C1 segment of cervical spinal cord (tissue), 14 donors: ENCODE measurements around the gene IGFBP6.
A peak's percentile ranks its signal among the peaks of the same experiment; 100 is the strongest.
"Not testable (repeated sequence)": the region's sequence is repeated elsewhere in the genome, so short reads cannot be mapped to it uniquely, and the experiment has no call there.

Experiments used
- DNase-seq, 14 donors: peaks; one replicate each; lab custom pipeline; 2025; lab: John Stamatoyannopoulos, UW

The IGFBP6 gene

DNA sequence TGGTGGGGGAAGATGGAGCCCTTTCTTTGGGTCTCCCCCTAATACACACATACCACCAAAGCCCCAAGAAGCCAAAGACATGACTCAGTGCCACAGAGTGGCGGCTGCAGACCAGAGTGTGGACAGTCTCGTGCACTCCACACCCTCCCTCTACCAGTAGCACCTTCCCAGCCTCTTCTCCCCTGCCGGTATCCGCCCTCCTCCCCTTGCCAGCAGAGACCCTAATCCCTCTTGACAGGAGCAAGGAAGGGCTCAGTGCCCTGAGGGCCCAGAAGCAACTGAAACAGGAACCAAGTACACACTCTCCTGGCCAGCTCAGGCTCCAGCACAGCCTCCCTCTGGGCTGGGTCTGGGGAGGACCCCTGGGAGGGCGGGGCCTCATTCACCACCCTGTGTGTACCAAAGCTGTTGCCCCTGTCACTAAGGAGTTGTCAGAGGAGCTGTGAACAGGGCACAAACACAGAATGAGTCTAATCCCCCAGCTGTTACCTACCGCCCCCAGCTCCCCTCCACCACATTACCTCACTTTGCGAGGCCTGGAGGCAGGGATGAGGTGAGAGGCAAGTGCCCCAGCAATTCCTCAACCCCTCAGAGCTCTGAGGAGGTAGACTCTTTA lies 26.5 kb upstream of the IGFBP6 start:
- no peak for DNase-seq

DNA sequence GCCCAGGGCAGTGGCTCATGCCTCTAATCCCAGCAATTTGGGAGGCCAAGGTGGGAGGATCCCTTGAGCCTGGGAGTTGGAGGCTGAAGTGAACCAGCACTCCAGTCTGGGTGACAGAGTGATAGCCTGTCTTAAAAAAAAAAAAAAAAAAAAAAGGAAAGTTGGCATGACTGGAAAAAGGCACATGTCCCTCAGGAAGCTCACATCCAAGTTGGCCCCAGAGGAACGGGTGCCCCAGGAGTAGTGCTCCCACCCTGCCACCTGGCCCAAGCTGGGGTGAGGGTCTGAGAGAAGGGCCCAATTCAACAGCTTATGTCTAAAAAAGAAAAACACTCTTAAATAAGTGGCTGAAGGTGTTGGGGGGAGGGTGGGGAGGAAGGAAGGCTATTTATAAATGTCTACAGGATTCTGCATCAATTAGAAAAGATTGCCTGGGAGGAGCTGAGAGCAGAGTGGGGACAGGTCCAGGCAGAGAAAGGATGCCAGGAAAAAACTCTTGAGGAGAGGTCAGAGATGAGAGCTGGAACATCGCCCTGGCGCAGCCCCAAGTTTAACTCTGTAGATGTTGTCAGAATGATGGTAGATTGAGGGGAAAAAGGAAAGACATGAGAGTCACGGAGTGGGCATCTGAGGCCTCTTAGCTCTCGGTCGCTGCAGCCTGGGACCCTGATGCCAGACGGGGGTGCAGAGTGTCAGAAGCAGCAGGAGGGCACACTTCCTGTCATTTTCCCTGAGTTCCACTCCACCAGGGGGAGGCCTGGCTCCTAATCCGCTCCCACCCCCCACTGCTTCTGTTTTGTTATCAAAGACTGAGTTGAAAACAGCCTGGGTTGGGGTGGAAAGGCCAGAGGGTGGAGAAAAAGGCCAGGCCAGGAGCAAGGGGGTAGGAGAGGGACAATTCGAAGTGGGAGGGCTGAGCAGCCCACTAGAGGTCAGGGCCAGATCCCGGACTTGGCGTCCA lies 25.6 kb upstream of the IGFBP6 start:
- peak in 1 of 14 donors; percentile 14 for DNase-seq

DNA sequence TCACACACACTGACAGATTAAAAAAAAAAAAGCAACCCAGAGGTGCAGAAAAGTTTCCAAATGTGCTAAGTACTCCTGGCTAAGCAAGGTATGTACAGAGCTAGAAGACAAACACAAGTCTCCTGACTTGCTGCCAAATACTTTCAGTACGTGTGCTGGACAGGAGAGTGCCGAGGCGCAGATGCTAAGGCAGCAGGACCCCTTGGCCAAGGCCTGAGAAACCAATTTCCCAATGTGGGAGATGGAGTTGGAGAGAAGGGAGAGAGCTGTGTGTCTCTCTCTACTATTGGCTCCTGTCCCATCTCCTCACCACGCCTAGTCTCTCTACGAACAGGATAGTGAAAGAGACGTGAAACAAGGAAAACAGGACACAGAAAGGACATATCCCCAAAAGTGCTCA lies 23.6 kb upstream of the IGFBP6 start:
- DNase-seq = no peak

DNA sequence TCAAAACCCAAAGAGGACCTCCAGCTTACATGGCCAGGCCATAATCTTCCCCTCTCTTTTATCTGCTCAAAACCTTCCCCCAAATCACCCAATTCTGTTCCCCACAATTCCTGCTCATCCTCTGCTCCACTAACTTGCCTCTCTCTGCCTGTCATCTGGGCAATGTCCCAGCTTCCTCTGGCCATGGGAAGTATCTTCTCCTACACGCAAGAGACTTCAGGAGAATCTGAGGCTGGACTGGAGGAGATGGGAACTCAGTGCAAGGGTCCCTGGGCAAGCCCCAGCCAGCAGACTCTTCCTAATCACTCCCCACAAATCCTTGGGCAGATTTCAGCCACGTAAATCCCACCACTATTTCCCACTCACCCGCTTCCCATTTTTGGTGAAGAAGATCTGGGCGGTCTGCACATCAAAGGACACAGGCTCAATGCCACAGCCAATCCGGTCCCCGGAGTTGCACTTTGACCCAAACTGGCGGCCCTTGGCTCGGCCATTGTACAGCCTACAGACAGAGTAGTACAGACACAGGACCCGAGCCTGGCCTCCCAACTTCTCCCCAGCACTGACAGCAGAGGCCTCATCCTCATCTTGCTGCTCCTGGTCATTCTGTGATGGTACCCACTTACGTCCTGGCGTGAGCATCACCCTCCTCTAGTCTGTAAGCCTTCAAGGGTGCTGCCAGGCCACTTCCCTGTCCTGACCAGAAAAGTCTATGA lies 23.0 kb upstream of the IGFBP6 start:
- no peak for DNase-seq

DNA sequence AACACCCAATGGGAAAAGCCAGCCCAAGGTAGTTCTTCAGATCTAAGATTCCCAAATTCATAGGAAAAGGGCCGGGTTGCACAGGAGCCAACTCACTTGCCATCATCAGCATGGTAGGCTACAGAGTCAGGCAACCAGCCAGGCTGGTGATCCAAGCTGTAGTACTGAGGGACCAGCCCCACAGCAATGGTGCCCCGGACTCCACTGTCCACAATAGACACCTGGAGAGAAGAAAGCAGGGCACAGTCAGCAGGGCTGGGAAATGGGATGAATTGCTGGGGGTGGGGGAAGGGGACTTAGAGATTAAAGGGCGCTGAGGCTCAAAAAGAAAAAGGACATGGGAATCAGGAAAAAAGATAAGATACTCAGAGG lies 22.5 kb upstream of the IGFBP6 start:
- DNase-seq = no peak

DNA sequence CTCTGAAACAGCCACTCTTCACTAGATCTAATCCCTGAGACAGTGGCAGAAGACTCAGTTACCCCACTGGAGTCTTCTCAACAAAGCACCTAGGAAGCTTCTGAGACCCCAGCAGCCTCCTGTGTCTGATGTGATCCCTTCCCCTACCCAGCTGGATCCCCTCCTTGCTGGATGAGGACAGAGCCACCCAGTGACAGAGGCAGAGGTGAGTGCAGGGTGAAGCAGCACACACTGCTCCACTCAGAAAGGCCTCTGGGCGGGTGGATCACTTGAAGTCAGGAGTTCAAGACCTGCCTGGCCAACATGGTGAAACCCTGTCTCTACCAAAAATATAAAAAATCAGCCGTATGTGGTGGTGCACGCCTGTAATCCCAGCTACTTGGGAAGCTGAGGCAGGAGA lies 21.0 kb upstream of the IGFBP6 start:
- no peak for DNase-seq

DNA sequence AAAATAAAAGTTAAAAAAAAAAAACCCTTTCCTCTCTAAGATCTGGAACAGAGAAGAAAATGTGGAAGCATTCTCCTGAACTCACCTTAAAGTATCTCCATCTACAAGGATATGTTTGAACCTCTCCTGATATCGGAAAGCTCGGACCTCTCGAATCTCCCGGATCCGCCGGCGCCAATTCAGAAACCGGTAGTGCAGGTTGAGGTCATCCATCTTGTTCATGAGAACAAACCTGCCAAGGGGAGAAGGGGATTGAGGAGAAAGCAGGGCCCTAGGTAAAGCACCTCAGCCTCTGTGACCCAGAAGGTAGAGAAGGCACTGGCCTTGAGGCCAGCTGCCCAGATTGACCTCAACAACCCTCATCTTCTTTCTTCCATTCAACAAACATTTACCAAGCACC lies 20.4 kb upstream of the IGFBP6 start:
- DNase-seq = no peak

DNA sequence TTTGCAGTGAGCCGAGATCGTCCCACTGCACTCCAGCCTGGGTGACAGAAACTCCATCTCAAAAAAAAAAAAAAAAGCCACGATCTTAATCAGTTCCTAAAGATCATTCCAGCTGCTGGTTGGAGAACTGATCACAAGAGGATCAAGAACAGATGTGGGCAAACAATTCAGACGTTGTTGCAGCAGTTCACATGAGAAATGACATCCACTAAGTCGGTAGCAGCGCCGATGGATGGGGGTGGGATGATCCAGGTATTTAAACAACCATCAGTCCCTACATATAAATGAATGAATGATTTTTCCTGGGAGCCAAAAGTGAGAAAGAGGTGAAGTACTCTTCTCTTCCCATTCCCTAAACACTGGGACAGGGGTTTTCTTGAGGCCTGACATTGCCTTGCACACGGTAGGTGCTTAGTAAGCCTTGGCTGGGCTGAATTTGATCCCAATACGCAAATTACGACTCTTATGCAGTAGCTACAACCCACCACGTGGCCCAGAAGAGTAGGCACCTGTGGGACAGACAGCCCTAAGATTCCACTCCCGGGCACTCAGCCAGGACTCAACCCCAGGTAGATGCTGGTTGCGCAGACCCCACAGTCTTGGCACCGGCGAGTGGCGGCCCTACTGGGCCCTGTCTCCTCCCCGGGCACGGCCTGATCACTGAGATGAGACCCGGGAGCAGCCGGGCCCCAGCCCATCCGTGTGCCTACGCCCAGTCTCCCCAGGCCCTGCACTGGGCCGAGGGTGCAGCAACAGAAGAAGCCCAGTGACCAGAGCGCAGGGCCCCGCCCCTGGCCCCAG lies 18.8 kb upstream of the IGFBP6 start:
- DNase-seq = no peak

DNA sequence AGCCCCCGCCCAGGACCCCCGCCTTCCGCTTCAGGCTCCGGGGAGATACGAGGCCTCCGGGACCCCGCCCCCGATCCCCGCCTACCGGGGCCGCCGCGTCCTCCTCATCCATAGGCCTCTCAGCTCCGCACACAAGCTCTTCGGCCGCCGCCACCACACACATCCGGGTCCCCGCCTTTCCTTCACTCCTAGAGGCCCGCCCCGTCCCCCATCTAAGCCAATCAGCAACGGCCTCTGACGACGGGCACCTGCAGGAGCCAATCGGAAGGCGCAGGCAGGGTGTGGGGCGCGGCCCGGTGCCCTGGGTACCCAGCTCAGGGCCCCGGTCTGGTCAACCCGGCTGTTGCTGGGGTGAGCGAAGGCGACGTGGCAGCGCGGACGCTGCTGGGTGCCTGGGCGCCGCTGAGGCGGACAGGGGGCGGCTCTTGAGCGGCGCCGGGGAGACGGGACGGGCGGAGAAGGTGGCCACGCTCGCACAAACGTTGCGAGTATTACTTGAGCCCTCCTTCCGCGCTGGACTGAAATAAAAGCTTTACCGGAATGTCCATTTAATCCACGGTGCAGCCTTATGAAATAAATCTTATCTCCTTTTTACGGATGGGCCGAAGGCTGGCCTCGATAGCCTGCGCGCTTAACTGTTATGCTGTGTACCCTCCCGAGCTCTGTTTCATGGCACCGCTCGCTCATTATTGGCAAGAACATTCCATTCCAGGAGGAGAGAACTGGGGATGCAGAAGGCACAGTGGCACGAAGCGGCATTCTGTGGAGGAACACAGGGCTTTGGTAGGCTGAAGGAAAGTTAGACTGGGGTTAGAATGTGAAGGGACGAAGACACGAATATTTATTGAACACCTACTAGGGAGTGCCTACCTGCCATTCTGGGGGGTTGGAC lies 18.0 kb upstream of the IGFBP6 start, which contains the start of gene SPRYD3:
Gene SPRYD3 (minus strand): TSS at position 165 of the 892 bp plus-strand sequence. CDS start 57 bp downstream, at position 108.
- DNase-seq = peak; percentile 82 to 98 (median 96)

DNA sequence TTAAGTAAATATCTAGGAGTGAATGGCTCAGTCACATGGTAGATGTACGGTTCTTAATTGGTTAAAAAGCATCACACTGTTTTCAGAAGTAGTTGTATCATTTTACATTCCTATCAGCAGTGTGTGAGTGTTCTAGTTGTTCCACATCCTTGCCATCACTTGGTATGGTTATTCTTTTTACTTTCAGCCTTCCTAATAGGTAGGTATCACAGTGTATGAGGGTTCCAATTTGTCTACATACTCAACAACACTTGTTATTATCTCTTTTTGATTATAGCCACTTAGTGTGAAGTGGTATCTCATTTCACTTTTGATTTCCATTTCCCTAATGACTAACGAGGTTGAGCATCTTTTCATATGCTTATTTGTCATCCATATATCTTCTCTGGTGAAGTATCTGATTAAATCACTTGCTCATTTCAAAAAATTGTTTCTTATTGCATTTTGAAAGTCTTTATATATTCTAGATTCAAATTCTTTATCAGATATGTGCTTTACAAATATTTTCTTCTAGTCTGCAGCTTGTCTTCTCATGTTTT lies 14.8 kb upstream of the IGFBP6 start:
- no peak for DNase-seq

DNA sequence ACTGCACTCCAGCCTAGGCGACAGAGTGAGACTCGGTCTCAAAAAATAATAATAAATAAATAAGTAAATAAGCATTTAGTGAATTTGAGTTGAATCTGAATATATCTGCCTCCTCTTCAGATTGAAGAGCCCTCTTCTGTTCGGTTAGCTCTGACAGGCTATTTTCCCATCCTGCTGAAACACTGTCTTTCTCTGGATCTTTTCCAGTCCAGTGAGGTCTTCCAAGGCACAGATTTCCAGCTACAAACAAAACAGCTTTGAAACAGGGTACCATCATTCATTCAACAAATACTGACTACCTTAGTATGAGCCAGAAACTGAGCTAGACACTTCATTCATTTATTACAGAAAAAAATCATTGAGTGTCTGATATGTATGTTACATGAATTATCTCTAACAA lies 11.1 kb upstream of the IGFBP6 start:
- no peak for DNase-seq

DNA sequence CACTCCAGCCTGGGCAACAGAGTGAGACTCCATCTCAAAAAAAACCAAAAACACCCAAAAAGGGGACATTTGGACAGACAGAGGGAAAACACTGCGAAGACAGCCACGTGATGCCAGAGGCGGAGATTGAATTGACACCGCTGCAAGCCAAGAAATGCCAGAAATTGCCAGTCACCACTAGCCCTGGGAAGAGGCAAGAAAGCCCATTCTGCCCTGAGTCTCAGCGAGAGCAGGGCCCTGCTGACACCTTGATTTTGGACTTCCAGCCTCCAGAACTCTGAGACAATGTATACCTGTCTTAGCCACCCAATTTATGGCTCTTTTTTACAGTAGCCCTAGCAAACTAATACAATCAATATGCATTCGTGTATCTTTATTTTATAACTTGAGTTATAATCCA lies 7.4 kb upstream of the IGFBP6 start:
- no peak for DNase-seq

DNA sequence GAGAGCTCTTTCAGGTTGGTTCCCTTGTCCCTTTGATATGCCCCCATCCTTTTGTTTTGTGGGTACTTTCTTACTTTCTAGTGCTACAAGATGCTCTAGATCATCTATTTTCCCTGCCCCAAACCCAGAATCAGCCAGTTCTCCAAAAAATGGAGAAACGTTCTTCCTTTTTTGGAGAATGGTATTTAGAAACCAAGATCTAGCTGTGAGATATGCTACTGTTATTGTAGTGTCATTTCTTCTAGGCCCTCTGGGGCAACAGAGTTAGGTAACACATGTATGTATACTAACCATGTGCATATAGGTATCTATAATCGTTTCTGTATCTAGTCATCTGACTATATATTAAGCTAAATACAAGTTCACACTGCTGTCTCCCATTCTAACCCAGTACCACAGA lies 6.9 kb upstream of the IGFBP6 start:
- no peak for DNase-seq

DNA sequence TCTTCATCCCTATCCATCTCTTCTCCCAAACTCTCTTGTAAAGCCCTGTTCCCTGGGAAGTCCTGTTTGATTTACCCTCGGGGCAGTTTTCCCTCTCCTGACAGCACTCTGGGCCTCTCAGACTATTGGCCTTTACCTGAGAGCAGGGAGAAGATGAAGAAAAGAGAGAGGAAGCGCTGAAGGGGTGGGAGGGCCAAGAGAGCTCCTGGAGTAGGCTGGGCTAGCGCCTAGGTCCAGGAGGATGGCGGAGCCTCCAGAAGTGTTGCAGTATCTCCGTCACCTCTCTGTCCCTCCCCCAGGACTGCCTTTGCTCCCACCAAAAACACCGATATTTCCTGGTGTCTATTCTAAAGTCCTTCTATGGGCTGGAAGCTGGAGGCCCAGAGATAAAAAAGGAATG lies 5.7 kb upstream of the IGFBP6 start:
- DNase-seq = no peak

DNA sequence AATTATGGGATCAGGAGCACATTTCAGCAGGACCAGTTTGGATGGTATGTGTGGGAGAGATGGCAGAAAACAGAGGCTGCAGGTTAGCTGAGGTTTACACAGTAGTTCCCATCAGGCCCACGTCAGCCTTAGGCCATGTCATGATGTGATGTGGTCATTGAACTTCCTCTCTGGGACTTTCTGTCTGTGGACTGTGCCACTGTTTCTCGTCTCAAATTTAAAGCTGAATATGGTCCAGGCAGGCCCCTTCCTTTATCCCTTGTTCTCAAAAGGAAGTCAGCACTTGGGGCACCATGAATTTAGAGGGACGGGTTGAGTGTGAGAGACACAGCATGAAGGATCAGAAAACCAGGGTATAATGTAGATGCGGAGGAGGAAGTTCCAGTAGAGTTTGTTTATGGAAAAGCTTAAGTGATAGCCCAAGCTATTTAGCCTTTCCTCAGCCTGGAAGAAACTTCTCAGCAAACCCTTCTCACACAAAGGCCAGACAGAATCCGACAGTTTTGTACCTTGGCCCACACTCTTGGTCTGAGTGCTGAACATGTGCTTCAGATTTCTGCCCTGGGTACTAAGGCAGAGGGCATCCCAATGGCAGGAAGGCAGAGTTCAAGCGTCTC lies 3.6 kb upstream of the IGFBP6 start:
- DNase-seq = peak in 1 of 14 donors; percentile 15

DNA sequence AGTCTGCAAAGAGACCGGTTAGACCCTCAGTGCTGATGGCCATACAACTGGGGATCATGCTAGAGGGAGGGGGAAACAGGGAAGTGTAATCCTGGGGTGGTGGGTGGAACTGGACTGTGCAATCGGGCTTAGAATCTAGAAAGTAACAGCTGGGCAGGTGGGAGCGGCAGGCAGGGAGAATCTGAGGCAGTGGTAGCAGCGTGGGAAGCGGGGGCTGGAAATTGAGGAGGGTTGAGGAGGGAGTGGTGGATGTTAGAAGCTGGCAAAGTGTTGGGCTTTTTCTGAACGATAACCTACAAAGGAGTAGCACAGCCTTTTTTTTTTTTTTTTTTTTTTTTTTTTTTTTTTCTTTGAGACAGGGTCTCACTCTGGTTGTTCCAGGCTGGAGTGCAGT lies 3.1 kb upstream of the IGFBP6 start:
- DNase-seq = no peak

DNA sequence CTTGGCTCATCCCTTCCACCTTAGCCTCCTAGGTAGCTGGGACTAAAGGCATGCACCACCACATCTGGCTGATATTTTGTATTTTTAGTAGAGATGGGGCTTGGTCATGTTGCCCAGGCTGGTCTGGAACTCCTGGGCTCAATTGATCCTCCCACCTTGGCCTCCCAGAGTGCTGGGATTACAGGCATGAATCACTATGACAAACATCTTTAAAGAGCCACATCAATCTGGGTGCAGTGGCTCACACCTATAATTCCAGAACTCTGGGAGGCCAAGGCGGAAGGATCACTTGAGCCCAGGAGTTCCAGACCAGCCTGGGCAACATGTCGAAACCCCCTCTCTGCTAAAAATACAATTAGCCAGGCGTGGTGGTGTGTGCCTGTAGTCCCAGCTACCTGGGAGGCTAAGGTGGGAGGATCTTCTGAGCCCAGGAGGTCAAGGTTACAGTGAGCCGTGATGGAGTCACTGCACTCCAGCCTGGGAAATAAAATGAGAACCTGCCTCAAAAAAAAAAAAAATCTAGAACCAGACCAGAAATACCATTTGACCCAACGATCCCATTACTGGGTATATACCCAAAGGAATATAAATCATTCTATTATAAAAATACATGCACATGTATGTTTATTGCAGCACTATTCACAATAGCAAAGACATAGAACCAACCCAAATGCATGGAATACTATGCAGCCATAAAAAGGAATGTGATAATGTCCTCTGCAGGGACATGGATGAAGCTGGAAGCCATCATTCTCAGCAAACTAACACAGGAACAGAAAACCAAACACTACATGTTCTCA lies 2.5 kb upstream of the IGFBP6 start:
- DNase-seq = not testable (repeated sequence)

DNA sequence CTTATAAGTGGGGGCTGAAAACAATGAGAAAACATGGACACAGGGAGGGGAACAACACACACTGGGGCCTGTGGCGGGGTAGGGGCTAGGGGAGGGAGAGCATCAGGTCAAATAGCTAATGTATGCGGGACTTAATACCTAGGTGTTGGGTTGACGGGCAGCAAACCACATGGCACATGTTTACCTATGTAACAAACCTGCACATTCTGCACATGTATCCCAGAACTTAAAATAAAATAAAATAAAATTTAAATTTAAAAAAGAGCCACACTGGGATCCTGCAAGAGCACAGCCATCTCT lies 1.9 kb upstream of the IGFBP6 start:
- not testable (repeated sequence) for DNase-seq

DNA sequence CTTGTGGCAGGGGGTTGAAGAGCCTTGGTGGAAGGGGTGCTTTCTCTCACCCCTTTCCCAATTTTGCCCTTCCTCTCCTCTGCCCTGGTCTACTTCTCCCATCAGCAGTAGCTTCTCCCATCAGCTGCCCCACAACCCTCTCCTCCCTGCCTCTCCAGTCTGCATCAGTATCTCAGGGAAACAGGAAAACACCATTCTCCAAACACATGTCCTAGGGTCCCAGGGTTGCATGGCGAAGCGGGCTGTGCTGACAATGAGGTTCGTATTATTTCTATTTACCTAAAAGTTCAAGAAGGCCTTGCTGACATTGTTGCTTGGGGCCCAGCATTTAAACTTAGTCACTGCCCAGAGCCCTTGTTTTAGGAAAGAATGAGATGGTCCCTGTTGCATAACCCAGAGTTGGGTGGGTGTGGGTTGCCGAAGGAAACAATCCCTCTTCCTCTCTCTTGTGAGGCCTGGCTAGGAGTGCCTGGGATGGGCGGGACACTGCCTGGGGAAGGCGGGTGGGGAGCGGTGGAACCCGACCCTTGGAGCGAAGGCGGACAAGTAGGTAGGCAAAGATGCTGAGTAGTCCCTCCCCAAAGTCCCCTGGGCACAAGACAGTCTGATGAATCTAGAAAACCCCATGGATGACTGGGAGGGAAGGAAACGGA lies 1.3 kb upstream of the IGFBP6 start:
- DNase-seq = no peak
